Endodermal cell (in vitro differentiated cells): Measurements from ENCODE around the gene HTR5A. TPM values are rescaled to one million over a fixed set of nuclear protein-coding genes. Genes with fewer than 3 reads are reported as not detected.

ENCODE experiments used
- DNase-seq: peaks from one replicate; pipeline ENCODE4 v3.0.0-alpha.2; 2017
- H3K27ac ChIP-seq: 2 replicates; pipeline ENCODE4 v1.5.1; 2013; ENCODE audit warnings: mild to moderate bottlenecking, low read depth, low read length, moderate library complexity
- H3K27me3 ChIP-seq: 2 replicates; pipeline ENCODE4 v1.6.1; 2013; ENCODE audit warnings: mild to moderate bottlenecking, low read length, moderate library complexity; ENCODE audit not compliant: insufficient read depth, control insufficient read depth, poor library complexity, severe bottlenecking
- H3K36me3 ChIP-seq: 2 replicates; pipeline ENCODE4 v1.7.0; 2013; ENCODE audit warnings: mild to moderate bottlenecking, low read length, moderate library complexity; ENCODE audit not compliant: control insufficient read depth, insufficient read depth
- H3K4me1 ChIP-seq: one replicate; pipeline ENCODE4 v1.7.0; 2013; ENCODE audit warnings: low read length; ENCODE audit not compliant: control insufficient read depth, insufficient read depth
- H3K4me3 ChIP-seq: 2 replicates; pipeline ENCODE4 v1.5.1; 2013; ENCODE audit warnings: mild to moderate bottlenecking, low read length, moderate library complexity
- H3K9ac ChIP-seq: 2 replicates; pipeline ENCODE4 v1.6.1; 2013; ENCODE audit warnings: mild to moderate bottlenecking, low read length, moderate library complexity; ENCODE audit not compliant: poor library complexity, severe bottlenecking; ENCODE audit errors: extremely low read depth
- H3K9me3 ChIP-seq: 2 replicates; pipeline ENCODE4 v1.6.1; 2013; ENCODE audit warnings: mild to moderate bottlenecking, low read length, moderate library complexity; ENCODE audit not compliant: control insufficient read depth
- H3K27ac Mint-ChIP-seq: 2 replicates; pipeline ENCODE4 v1.8.0; 2020; ENCODE audit warnings: mixed read lengths
- H3K27me3 Mint-ChIP-seq: 2 replicates; pipeline ENCODE4 v1.8.0; 2021; ENCODE audit warnings: mild to moderate bottlenecking, mixed read lengths; ENCODE audit not compliant: insufficient read depth
- H3K36me3 Mint-ChIP-seq: 2 replicates; pipeline ENCODE4 v1.8.0; 2020; ENCODE audit warnings: low read depth, mixed read lengths
- H3K4me1 Mint-ChIP-seq: 2 replicates; pipeline ENCODE4 v1.8.0; 2020; ENCODE audit warnings: mixed read lengths
- H3K4me3 Mint-ChIP-seq: 2 replicates; pipeline ENCODE4 v1.8.0; 2020; ENCODE audit warnings: mild to moderate bottlenecking, moderate library complexity, mixed read lengths
- H3K9me3 Mint-ChIP-seq: 2 replicates; pipeline ENCODE4 v1.8.0; 2020; ENCODE audit warnings: mild to moderate bottlenecking, mixed read lengths
- CTCF ChIP-seq: fragments of 200-600 bp; sonication (generic); conservative IDR thresholded peaks from 2 replicates; pipeline ENCODE4 v1.5.0; 2021; ENCODE audit warnings: antibody characterized with exemption, mild to moderate bottlenecking
- WGBS, 2 experiments: methylation state at CpG; one replicate each; pipeline versions ENCODE4 v1.1.5 to v1.1.7; 2013; ENCODE audit warnings: missing lambda C conversion rate in 2 of 2, mixed read lengths in 1 of 2; ENCODE audit not compliant: insufficient coverage in 1 of 2, insufficient read length in 1 of 2; 5-methylcytosine and 5-hydroxymethylcytosine counted together
- total RNA-seq, 2 donors: library from RNA; stranded (reverse); fragmentation: NEBNext Ultra II Directional in 1 of 2; extraction: Animal tissue kit (Norgen Biotek cat#: 25700) in 1 of 2; gene quantifications; 2 replicates in 1 of 2; 3 replicates in 1 of 2; pipeline ENCODE4 v1.2.1, GENCODE V29; 2021

The HTR5A gene
- total RNA-seq, 2 donors from 2014 or later, result 0.11 to 0.46 TPM

- peak; percentile 27 for TF ChIP-seq CTCF
- Histone ChIP-seq H3K27me3 (no peaks in the 10 kb centered on the region), H3K4me1 (peaks cover 23% of the 10 kb centered on the region), H3K27ac (peak overlapping the region; percentile 13), H3K9ac (no peak overlapping the region), H3K9me3 (no peaks in the 10 kb centered on the region), H3K36me3 (no peaks in the 10 kb centered on the region), H3K4me3 (peak overlapping the region; percentile 63)
- Mint-ChIP-seq H3K4me3 (peak overlapping the region; percentile 34), H3K4me1 (peaks cover 41% of the 10 kb centered on the region), H3K36me3 (no peaks in the 10 kb centered on the region), H3K9me3 (no peaks in the 10 kb centered on the region), H3K27me3 (no peaks in the 10 kb centered on the region), H3K27ac (peak overlapping the region; percentile 94)
- 69 to 75% methylated on average over 13 to 14 of the region's 20 CpGs for WGBS, 2 experiments
- peak; percentile 63 for DNase-seq
Measured at GRCh38 chr7:155108144-155108901, 38.2 kb downstream of the HTR5A start.

- no peak for DNase-seq
- Histone ChIP-seq H3K4me1 (peaks cover 23% of the 10 kb centered on the region), H3K27me3 (no peaks in the 10 kb centered on the region), H3K36me3 (no peaks in the 10 kb centered on the region), H3K4me3 (no peak overlapping the region), H3K27ac (no peak overlapping the region), H3K9ac (no peak overlapping the region), H3K9me3 (no peaks in the 10 kb centered on the region)
- Mint-ChIP-seq H3K4me1 (peaks cover 41% of the 10 kb centered on the region), H3K4me3 (no peak overlapping the region), H3K9me3 (no peaks in the 10 kb centered on the region), H3K36me3 (no peaks in the 10 kb centered on the region), H3K27me3 (no peaks in the 10 kb centered on the region), H3K27ac (no peak overlapping the region)
- WGBS, 2 experiments, result 86% methylated on average over 1 to 4 of the region's 4 CpGs
- no peak for TF ChIP-seq CTCF
Measured at GRCh38 chr7:155109121-155109520, 39.0 kb downstream of the HTR5A start.

DNA sequence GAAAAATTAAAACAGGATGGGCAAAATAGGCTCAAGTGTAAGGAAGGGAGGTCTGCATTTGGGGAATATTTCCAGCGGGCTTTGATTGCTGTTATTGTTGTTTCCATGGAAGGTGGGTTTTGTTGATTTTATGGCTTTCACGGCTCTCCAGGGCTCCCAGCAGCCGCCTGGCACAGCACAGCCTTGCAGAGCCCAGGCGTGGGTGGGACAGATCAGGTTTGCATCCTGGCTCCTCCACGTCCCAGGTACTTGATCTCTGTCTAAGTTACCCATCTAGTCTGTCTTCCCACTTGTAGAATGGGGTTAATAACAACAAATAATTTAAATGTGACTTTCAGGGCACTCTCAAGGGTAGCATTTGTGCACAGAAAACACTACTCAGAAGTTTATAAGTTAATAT, 45.2 kb downstream of the HTR5A start:
- Mint-ChIP-seq H3K27me3 (peaks cover 7% of the 10 kb centered on the region), H3K4me1 (peaks cover 8% of the 10 kb centered on the region), H3K36me3 (peaks cover 5% of the 10 kb centered on the region), H3K4me3 (no peak overlapping the region), H3K9me3 (peaks cover 34% of the 10 kb centered on the region), H3K27ac (no peak overlapping the region)
- H3K27ac ChIP-seq, result no peak overlapping the region
- peaks cover 28% of the 10 kb centered on the region for H3K9me3 ChIP-seq
- no peaks in the 10 kb centered on the region for H3K36me3 ChIP-seq
- no peak for TF ChIP-seq CTCF
- no peak overlapping the region for H3K9ac ChIP-seq
- no peak overlapping the region for H3K4me3 ChIP-seq
- no peaks in the 10 kb centered on the region for H3K27me3 ChIP-seq
- 88 to 96% methylated on average over 4 to 5 of the region's 5 CpGs for WGBS, 2 experiments
- H3K4me1 ChIP-seq, result peaks cover 5% of the 10 kb centered on the region
- no peak for DNase-seq
